ENCODE measurements around the gene TEX35.

TEX35 gene

DNA sequence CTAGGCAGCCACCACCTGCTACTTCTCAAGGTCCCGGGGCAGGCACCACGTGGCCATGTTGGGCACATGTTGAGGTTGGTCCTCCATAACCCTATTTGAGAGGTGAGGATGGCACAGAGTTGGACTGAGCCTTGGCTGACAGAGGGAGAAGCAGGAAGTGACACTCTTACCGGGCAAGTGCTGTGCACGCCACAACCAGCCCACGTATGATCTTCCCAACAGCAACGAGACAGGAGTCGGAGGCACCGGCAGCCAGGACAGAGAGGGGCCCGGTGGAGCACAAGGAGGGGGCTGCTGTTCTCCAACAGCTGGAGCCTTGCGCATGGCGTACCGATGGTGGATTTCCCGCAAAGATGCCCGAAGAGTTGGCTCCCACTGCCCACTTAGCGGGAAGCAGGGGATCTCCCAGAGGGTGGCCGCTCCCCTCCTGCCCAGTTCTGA, 19.6 kb upstream of the TEX35 start:
- TF ChIP-seq, protein P1, sequence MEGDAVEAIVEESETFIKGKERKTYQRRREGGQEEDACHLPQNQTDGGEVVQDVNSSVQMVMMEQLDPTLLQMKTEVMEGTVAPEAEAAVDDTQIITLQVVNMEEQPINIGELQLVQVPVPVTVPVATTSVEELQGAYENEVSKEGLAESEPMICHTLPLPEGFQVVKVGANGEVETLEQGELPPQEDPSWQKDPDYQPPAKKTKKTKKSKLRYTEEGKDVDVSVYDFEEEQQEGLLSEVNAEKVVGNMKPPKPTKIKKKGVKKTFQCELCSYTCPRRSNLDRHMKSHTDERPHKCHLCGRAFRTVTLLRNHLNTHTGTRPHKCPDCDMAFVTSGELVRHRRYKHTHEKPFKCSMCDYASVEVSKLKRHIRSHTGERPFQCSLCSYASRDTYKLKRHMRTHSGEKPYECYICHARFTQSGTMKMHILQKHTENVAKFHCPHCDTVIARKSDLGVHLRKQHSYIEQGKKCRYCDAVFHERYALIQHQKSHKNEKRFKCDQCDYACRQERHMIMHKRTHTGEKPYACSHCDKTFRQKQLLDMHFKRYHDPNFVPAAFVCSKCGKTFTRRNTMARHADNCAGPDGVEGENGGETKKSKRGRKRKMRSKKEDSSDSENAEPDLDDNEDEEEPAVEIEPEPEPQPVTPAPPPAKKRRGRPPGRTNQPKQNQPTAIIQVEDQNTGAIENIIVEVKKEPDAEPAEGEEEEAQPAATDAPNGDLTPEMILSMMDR (conservative IDR thresholded peaks at IDR 0.05; ENCODE audit: low read depth, low read length): no peak
- no peak for DNase-seq (ENCODE audit: low read depth)
- H3K4me3 ChIP-seq (ENCODE audit: low read depth, low read length): no peak overlapping the region

- no peak for DNase-seq (ENCODE audit: low read depth)
- no peak overlapping the region for H3K4me3 ChIP-seq (ENCODE audit: low read depth, low read length)
- TF ChIP-seq, protein P1 (conservative IDR thresholded peaks at IDR 0.05; ENCODE audit: low read depth, low read length): no peak
Observed at GRCh38 chr1:178494569-178494971, 18.3 kb upstream of the TEX35 start.

DNA sequence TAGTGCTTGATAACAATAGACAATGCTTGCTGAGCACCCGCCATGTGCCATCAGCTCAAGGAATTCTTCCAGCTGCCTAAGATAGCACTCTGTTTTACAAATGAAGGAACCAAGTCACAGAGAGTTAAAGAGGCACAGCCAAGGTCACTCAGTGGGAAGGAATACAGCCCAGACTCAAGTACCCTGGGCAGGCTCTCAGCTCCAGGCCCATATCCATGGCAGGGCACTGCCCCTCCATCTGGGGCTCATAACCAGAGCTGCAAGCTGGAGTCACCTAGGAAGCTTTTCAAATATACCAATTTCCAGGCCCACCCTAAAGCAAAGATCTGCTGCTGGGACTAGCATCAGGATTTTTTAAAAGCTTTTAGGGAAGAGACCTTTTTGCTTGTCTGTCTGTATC, 17.8 kb upstream of the TEX35 start:
- no peak overlapping the region for H3K4me3 ChIP-seq (ENCODE audit: low read depth, low read length)
- DNase-seq (ENCODE audit: low read depth): no peak
- TF ChIP-seq, protein P1 (conservative IDR thresholded peaks at IDR 0.05; ENCODE audit: low read depth, low read length): no peak

DNA sequence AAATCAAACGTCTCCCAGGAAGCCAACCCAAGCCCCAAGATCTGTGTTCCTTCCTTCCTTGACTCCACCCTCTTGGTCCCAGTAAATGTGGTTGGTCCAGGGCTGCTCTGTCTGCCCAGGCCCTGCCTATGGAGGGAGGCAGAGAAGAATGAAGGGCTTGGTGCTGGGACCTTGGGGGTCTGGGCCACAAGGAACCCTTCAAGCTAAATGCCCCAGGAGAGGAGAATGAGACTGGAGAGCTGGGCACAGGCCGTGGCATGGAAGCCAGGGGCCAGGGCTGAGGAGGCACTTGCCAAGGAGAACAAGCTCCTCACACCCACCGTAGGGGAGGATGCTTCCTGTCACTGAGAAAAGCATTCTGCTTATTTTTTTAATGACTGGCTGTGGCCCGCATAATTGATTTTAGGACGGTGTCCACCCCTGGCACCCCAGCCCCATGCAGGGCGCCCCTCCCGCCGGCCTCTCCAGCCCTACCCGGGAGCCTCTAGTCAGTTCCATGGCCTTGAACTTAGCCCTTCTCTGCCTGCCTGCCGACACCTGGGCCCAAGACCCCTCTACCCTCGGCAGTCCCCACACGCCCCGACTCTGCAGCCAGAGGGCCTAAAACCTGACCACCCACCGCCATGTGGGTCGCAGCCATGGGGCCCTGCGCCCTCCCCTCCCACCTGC, 17.0 kb upstream of the TEX35 start:
- TF ChIP-seq, protein P1 (conservative IDR thresholded peaks at IDR 0.05; ENCODE audit: low read depth, low read length): no peak
- DNase-seq (ENCODE audit: low read depth): no peak
- no peak overlapping the region for H3K4me3 ChIP-seq (ENCODE audit: low read depth, low read length)

DNA sequence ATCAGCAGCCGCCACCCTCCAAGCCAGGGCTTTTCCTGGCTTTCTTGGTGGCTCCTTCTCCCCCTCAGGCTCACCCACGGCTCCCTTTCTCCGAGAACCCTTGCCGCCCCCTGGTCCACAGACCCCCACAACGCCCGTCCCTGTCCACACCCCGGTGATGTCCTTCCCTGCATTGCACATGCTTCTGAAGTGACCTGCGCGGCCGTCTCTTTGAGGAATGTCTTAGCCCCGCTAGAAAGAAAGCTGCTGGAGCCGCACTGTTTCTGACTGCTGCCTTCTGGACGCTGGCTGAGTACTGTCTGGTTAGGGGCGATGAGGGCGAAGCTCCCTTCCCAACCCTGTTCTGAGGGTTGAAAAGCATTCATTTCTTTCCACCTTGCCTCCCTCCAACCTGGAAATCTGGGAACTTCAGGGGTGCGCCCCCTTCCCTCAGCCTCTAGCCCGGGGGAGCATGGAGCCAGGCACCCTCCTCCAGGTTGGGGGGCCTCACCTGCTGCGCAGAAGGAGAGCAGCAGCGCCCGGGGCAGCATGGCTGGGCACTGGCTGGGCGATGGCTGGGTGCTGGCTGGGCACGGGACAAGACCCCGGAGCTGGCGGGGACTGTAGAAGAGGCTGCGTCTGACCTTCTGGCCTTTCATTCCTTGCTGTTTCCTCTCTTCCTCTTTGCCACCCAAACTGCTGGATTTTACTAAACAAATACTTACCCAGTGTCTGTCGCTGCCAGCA, 16.3 kb upstream of the TEX35 start, which contains the start of gene CLEC20A:
Gene CLEC20A (minus strand): TSS at position 555 of the 726 bp plus-strand sequence. CDS start 25 bp downstream, at position 530.
- no peak within 1 kb of the TSS for H3K4me3 ChIP-seq (ENCODE audit: low read depth, low read length)
- DNase-seq (ENCODE audit: low read depth): no peak
- TF ChIP-seq, protein P1 (conservative IDR thresholded peaks at IDR 0.05; ENCODE audit: low read depth, low read length): no peak

DNA sequence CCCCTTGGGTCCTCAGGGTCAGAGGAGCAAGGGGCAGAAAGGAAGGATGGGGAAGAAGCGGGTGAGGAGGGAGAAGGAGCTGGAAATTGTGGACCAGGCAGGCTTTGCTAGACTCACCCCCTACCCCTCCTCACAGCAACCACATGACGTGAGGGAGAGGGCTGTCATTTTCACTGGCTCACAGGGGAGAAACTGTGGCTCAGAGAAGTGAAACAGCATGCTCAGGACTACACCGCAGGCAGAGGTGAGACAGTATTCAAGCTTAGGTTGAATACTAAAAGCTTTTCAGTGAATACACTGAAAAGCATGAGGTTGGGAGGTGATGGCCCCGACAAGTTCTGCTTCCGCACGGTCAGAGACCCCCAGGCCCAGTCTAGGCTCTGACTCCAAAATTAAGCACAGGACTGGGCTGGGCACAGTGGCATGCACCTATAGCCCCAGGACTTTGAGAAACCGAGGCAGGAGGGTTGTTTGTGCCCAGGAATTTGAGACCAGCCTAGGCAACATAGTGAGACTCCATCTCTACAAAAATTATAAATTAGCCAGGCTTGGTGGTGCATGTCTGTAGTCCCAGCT, 14.9 kb upstream of the TEX35 start:
- no peak overlapping the region for H3K4me3 ChIP-seq (ENCODE audit: low read depth, low read length)
- TF ChIP-seq, protein P1 (conservative IDR thresholded peaks at IDR 0.05; ENCODE audit: low read depth, low read length): no peak
- no peak for DNase-seq (ENCODE audit: low read depth)

All from choroid plexus epithelial cell (primary cell).